GM12874 (cell line): ENCODE data around the gene ARFGAP1.

Experiments used
- CTCF ChIP-seq: IDR thresholded peaks from 2 replicates; pipeline ENCODE4 v1.5.1; 2011; ENCODE audit warnings: low read depth, mild to moderate bottlenecking, control low read depth, low read length, moderate library complexity; ENCODE audit not compliant: insufficient read depth

Gene ARFGAP1

GRCh38 chr20:63242736-63243135 is 29.9 kb upstream of the ARFGAP1 start:
- TF ChIP-seq CTCF: no peak

DNA sequence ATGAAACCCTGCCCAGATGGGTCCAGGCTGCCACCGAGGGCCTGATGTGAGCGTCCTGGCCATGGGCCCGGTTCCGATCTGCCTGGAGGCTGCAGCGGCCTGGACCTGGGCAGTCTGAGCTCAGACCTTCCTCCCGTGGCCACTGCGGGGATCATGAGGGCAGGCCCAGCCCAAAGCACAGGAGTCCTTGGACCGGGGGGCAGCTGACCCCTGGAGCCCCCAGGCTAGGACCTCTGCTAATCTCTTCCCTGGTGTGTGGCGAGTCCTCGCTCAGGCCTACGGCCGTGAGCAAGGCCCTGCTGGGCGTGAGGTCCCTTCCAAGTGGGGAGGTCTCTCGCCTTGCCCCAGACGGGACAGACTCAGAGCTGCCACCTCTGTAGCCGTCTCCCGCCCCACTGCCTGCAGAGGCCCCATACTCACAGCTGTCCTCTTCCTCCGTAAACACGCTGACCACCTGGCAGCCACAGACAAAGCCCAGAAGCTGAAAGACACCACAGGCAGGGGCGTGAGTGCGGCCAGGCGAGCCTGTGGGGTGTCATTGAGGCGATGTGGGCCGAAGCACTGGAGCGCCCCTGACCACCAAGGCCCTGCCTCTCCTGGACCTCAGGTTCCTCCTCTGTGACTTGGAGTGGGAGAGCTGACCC is 28.9 kb upstream of the ARFGAP1 start:
- TF ChIP-seq CTCF: no peak

GRCh38 chr20:63244468-63244867 is 28.1 kb upstream of the ARFGAP1 start:
- no peak for TF ChIP-seq CTCF

GRCh38 chr20:63246490-63247288 is 25.9 kb upstream of the ARFGAP1 start:
- no peak for TF ChIP-seq CTCF

GRCh38 chr20:63247671-63248228 is 24.9 kb upstream of the ARFGAP1 start:
- TF ChIP-seq CTCF: no peak

GRCh38 chr20:63248835-63249591 is 23.6 kb upstream of the ARFGAP1 start:
- no peak for TF ChIP-seq CTCF

DNA sequence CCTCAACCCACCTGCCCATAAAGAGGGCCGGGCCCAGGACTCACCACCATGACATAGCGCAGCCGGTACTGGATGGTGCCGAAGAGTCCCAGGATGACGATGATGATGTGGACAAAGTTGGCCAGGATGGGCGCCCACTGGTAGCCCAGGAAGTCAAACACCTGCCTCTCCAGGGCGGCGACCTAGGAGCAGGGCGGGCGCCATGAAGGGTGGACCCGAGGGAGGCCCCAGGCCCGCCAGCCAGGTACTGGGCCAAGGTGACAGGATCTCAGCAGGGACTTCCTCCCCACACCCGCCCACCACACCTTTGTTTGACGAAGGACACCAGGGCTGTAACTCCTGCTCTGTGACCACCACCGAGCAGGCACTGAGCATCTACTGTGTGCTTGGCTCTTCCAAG is 22.7 kb upstream of the ARFGAP1 start:
- TF ChIP-seq CTCF: no peak
